K562 treated with DMSO at 1 percent for 12 hours (cell line): ENCODE measurements around the gene TIAM2. TPM values are rescaled to one million over a fixed set of nuclear protein-coding genes. Genes with fewer than 3 reads are reported as not detected.

Source experiments
- total RNA-seq: library from RNA; unstranded; fragments of 300-600 nt; gene quantifications from 2 replicates; pipeline ENCODE4 v1.2.3, GENCODE V29; 2022; ENCODE audit not compliant: insufficient read depth

TIAM2 gene
- 1.6 and 6.8 TPM in 2 replicates for total RNA-seq

GRCh38 chr6:154995254-154996015 lies at the start of gene TIAM2:
TIAM2 (plus strand) TSS chr6:154995315; CDS start chr6:155129224, 133,909 bp downstream.

GRCh38 chr6:155263373-155264063 lies 268.4 kb downstream of the TIAM2 start, which contains the start of gene CLDN20:
CLDN20 (plus strand) TSS chr6:155264013; CDS start chr6:155275720, 11,707 bp downstream.

